ENCODE data around the gene KRT10. TPM values are rescaled to one million over a fixed set of nuclear protein-coding genes. Genes with fewer than 3 reads are reported as not detected.

The KRT10 gene
- total RNA-seq, 1 donor from 2014 or later: 40.7 TPM

- intact Hi-C loops (cut with micrococcal nuclease): loop anchor here (5.0 kb wide), 3 partner anchors 107 to 443 kb away; partner anchors contain the start of gene SMARCE1
- POLR2A ChIA-PET: no interaction called here
- TF ChIP-seq CTCF (IDR thresholded peaks at IDR 0.05): no peak
- Mint-ChIP-seq H3K4me3 (no peak overlapping the region), H3K27me3 (peaks cover 37% of the 10 kb centered on the region), H3K9me3 (no peaks in the 10 kb centered on the region), H3K27ac (no peak overlapping the region), H3K36me3 (ENCODE audit: low read depth) (no peaks in the 10 kb centered on the region), H3K4me1 (peaks cover 3% of the 10 kb centered on the region)
- ATAC-seq (ENCODE audit: low read depth) (no peak), DNase-seq (no peak)
- CTCF ChIA-PET: no interaction called here
Observed at GRCh38 chr17:40800381-40800780, 22.0 kb downstream of the KRT10 start.

GRCh38 chr17:40799859-40800258 is 22.6 kb downstream of the KRT10 start, which contains the start of gene KRT28:
KRT28 (minus strand) TSS chr17:40799959; CDS start chr17:40799893, 66 bp downstream.
- no peaks in the 10 kb centered on the region for H3K36me3 Mint-ChIP-seq (ENCODE audit: low read depth)
- DNase-seq (no peak), ATAC-seq (ENCODE audit: low read depth) (no peak)
- ChIA-PET POLR2A (no interaction called here), CTCF (no interaction called here)
- no peak within 1 kb of the TSS for H3K4me3 Mint-ChIP-seq
- no peak within 1 kb of the TSS for H3K27ac Mint-ChIP-seq
- peaks cover 32% of the 10 kb centered on the region for H3K27me3 Mint-ChIP-seq
- intact Hi-C loops (cut with micrococcal nuclease): loop anchor here (5.0 kb wide), 3 partner anchors 107 to 443 kb away; partner anchors contain the start of gene SMARCE1
- no peak for TF ChIP-seq CTCF (IDR thresholded peaks at IDR 0.05)
- no peaks in the 10 kb centered on the region for H3K9me3 Mint-ChIP-seq
- peaks cover 3% of the 10 kb centered on the region for H3K4me1 Mint-ChIP-seq

DNA sequence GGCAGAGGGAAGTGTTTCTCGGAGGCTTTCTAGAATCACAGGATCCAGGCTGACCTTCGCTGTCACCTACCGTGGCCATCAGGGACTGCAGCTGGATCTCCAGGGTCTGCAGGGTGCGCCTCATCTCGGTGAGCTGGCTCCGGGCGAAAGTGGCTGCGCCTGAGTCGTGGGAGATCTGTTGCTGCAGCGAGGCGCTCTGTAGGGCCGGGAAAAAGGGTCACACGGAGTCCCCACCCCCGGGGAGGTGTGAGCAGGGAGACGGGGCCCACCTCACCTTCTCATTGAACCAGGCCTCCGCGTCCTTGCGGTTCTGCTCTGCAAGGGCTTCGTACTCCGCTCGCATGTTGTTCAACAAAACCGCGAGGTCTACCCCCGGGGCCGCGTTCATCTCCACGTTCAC is 25.6 kb downstream of the KRT10 start:
- Mint-ChIP-seq H3K27me3 (peaks cover 29% of the 10 kb centered on the region), H3K36me3 (ENCODE audit: low read depth) (no peaks in the 10 kb centered on the region), H3K9me3 (no peaks in the 10 kb centered on the region), H3K4me3 (no peak overlapping the region), H3K27ac (no peak overlapping the region), H3K4me1 (no peaks in the 10 kb centered on the region)
- no peak for ATAC-seq (ENCODE audit: low read depth)
- DNase-seq: no peak
- intact Hi-C loops (cut with micrococcal nuclease): no loop called here
- ChIA-PET POLR2A (no interaction called here), CTCF (no interaction called here)
- TF ChIP-seq CTCF (IDR thresholded peaks at IDR 0.05): no peak

DNA sequence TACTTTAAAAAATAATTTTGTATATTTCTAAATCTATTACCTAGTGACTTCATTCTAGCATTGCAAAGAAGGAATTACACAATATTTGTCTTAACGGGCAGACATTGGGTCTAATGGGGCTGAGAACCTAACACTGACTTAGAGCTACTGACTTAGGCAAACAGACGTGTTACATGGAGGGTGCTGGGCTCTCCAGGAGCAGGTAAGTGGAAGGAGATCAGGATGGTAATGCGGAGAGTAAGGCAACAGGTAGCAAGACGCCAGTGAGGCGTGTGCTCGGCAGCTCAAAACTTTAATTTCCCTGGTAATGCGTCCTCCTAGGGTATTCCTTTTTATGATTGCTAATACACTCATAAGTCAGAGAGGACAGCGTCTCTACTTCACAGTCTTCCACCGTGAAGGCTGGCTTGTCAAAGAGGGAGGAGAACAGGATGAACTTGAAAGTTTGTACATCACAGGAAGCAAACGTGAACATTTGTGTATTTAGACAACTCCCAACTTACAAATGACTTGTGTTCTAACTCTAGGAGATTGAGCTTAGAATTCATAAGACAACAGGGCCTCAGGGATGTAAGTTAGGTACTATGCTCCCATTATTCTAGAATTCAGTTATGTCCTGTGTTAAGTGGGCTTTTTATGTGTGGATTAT is 27.3 kb downstream of the KRT10 start:
- DNase-seq (no peak), ATAC-seq (ENCODE audit: low read depth) (no peak)
- no peak overlapping the region for H3K4me3 Mint-ChIP-seq
- CTCF ChIA-PET: no interaction called here
- TF ChIP-seq CTCF (IDR thresholded peaks at IDR 0.05): no peak
- H3K4me1 Mint-ChIP-seq: no peaks in the 10 kb centered on the region
- peaks cover 29% of the 10 kb centered on the region for H3K27me3 Mint-ChIP-seq
- no peaks in the 10 kb centered on the region for H3K36me3 Mint-ChIP-seq (ENCODE audit: low read depth)
- POLR2A ChIA-PET: no interaction called here
- no peak overlapping the region for H3K27ac Mint-ChIP-seq
- no peaks in the 10 kb centered on the region for H3K9me3 Mint-ChIP-seq
- intact Hi-C loops (cut with micrococcal nuclease): no loop called here

- POLR2A ChIA-PET: interaction anchor here (0.5 kb wide), 1 partner anchor 353 kb away, joined by 3 read pairs; no protein-coding TSS in a partner anchor
- no peak overlapping the region for H3K27ac Mint-ChIP-seq
- H3K4me1 Mint-ChIP-seq: no peaks in the 10 kb centered on the region
- CTCF ChIA-PET: no interaction called here
- no peaks in the 10 kb centered on the region for H3K9me3 Mint-ChIP-seq
- no peak overlapping the region for H3K4me3 Mint-ChIP-seq
- peaks cover 27% of the 10 kb centered on the region for H3K27me3 Mint-ChIP-seq
- DNase-seq: no peak
- no peak for TF ChIP-seq CTCF (IDR thresholded peaks at IDR 0.05)
- H3K36me3 Mint-ChIP-seq (ENCODE audit: low read depth): no peaks in the 10 kb centered on the region
- intact Hi-C loops (cut with micrococcal nuclease): loop anchor here (5.0 kb wide), 1 partner anchor 77 kb away; no protein-coding TSS in a partner anchor
- no peak for ATAC-seq (ENCODE audit: low read depth)
Observed at GRCh38 chr17:40794466-40794865, 27.9 kb downstream of the KRT10 start.
